ENCODE data around the gene FBH1.

The FBH1 gene

GRCh38 chr10:5956146-5956936, 66.3 kb downstream of the FBH1 start:
- ChIA-PET CTCF (no interaction called here), POLR2A (no interaction called here)
- no peak for DNase-seq (ENCODE audit: low read depth, low spot score)
- H3K4me3 ChIP-seq (ENCODE audit: low read depth, low read length): no peak overlapping the region
- no peak for TF ChIP-seq CTCF (IDR thresholded peaks at IDR 0.05; ENCODE audit: insufficient read depth, low read length, missing control alignments)

- POLR2A ChIA-PET: no interaction called here
- CTCF ChIA-PET: interaction anchor here (1.3 kb wide), 1 partner anchor 444 kb away, joined by 4 read pairs; no protein-coding TSS in a partner anchor
Measured at GRCh38 chr10:5958077-5958476, 68.0 kb downstream of the FBH1 start.

GRCh38 chr10:5958675-5959074, 68.6 kb downstream of the FBH1 start:
- H3K4me3 ChIP-seq (ENCODE audit: low read depth, low read length): no peak overlapping the region
- ChIA-PET CTCF (interaction anchor here (1.3 to 1.9 kb wide), 2 partner anchors 55 to 443 kb away, joined by 4 to 8 read pairs; no protein-coding TSS in a partner anchor), POLR2A (no interaction called here)
- no peak for DNase-seq (ENCODE audit: low read depth, low spot score)
- no peak for TF ChIP-seq CTCF (IDR thresholded peaks at IDR 0.05; ENCODE audit: insufficient read depth, low read length, missing control alignments)

More at GRCh38 chr10:5958077-5958476, 68.0 kb downstream of the FBH1 start:
- DNase-seq (ENCODE audit: low read depth, low spot score): peak; percentile 37
- no peak overlapping the region for H3K4me3 ChIP-seq (ENCODE audit: low read depth, low read length)
- no peak for TF ChIP-seq CTCF (IDR thresholded peaks at IDR 0.05; ENCODE audit: insufficient read depth, low read length, missing control alignments)

- H3K4me3 ChIP-seq (ENCODE audit: low read depth, low read length): no peak overlapping the region
- DNase-seq (ENCODE audit: low read depth, low spot score): no peak
- CTCF ChIA-PET: interaction anchor here (1.3 to 1.9 kb wide), 2 partner anchors 55 to 443 kb away, joined by 4 to 8 read pairs; no protein-coding TSS in a partner anchor
- no peak for TF ChIP-seq CTCF (IDR thresholded peaks at IDR 0.05; ENCODE audit: insufficient read depth, low read length, missing control alignments)
- POLR2A ChIA-PET: no interaction called here
Measured at GRCh38 chr10:5959142-5959541, 69.1 kb downstream of the FBH1 start.

GRCh38 chr10:5959581-5960069, 69.6 kb downstream of the FBH1 start:
- no peak for TF ChIP-seq CTCF (IDR thresholded peaks at IDR 0.05; ENCODE audit: insufficient read depth, low read length, missing control alignments)
- no peak overlapping the region for H3K4me3 ChIP-seq (ENCODE audit: low read depth, low read length)
- no peak for DNase-seq (ENCODE audit: low read depth, low spot score)
- CTCF ChIA-PET: interaction anchor here (1.1 to 1.9 kb wide), 2 partner anchors 54 to 128 kb away, joined by 3 to 8 read pairs; no protein-coding TSS in a partner anchor
- POLR2A ChIA-PET: no interaction called here
